ENCODE measurements around the gene PCDH1.
"Not testable (repeated sequence)": the region's sequence is repeated elsewhere in the genome, so short reads cannot be mapped to it uniquely, and the experiment has no call there.

PCDH1 gene

GRCh38 chr5:141897425-141897824 is 19.2 kb upstream of the PCDH1 start:
- DNase-seq: no peak

GRCh38 chr5:141890429-141890828 is 12.2 kb upstream of the PCDH1 start:
- DNase-seq: not testable (repeated sequence)

GRCh38 chr5:141889282-141889871 is 11.2 kb upstream of the PCDH1 start:
- DNase-seq: peak; percentile 6

- no peak for DNase-seq
Measured at GRCh38 chr5:141883892-141884318, 5.7 kb upstream of the PCDH1 start.

GRCh38 chr5:141883184-141883891 is 5.1 kb upstream of the PCDH1 start:
- no peak for DNase-seq

- DNase-seq: no peak
Measured at GRCh38 chr5:141882594-141883183, 4.5 kb upstream of the PCDH1 start.

GRCh38 chr5:141881886-141882285 is 3.7 kb upstream of the PCDH1 start:
- no peak for DNase-seq

GRCh38 chr5:141880961-141881801 is 3.0 kb upstream of the PCDH1 start:
- DNase-seq: no peak

GRCh38 chr5:141879941-141880738 is 1.9 kb upstream of the PCDH1 start:
- no peak for DNase-seq

- DNase-seq: no peak
Measured at GRCh38 chr5:141879426-141879759, 1.2 kb upstream of the PCDH1 start.

- peak; percentile 95 for DNase-seq
Measured at GRCh38 chr5:141878711-141879425, 658 bp upstream of the PCDH1 start.

GRCh38 chr5:141877356-141878185 is 639 bp downstream of the PCDH1 start:
- DNase-seq: peak; percentile 22

- DNase-seq: peak; percentile 41
Measured at GRCh38 chr5:141876628-141877355, 1.4 kb downstream of the PCDH1 start.

- DNase-seq: peak; percentile 9
Measured at GRCh38 chr5:141875795-141876627, 2.2 kb downstream of the PCDH1 start.

- DNase-seq: no peak
Measured at GRCh38 chr5:141875022-141875740, 3.0 kb downstream of the PCDH1 start.

GRCh38 chr5:141874262-141874964 is 3.8 kb downstream of the PCDH1 start:
- DNase-seq: no peak

- no peak for DNase-seq
Measured at GRCh38 chr5:141873933-141874261, 4.3 kb downstream of the PCDH1 start.
